Astrocyte (in vitro differentiated cells and primary cell): ENCODE data around the gene GLO1. TPM values are rescaled to one million over a fixed set of nuclear protein-coding genes. Genes with fewer than 3 reads are reported as not detected.

Source experiments
- total RNA-seq: library from RNA; stranded (reverse); gene quantifications from 2 replicates; pipeline ENCODE4 v1.2.1, GENCODE V29; 2021

The GLO1 gene
- total RNA-seq, 1 donor from 2014 or later: 172 TPM

Other genes with a start within 250 kb of the GLO1 start
- 10.3 and 12.7 TPM in 2 replicates for gene BTBD9, start 63.2 kb downstream of the GLO1 start, total RNA-seq
- gene DNAH8, start 12.2 kb upstream of the GLO1 start, total RNA-seq: not detected in 2 replicates